Measurements from ENCODE around the gene AMDHD2.
"Not testable (repeated sequence)": the region's sequence is repeated elsewhere in the genome, so short reads cannot be mapped to it uniquely, and the experiment has no call there.

Gene AMDHD2

GRCh38 chr16:2560798-2561133 is 40.6 kb downstream of the AMDHD2 start:
- intact Hi-C loops (cut with DNase I), result not testable (repeated sequence)
- DNase-seq, result peak in 9 of 10 donors; percentile 59 to 96 (median 81)

GRCh38 chr16:2567506-2567905 is 47.3 kb downstream of the AMDHD2 start:
- DNase-seq; intact Hi-C loops (cut with DNase I): not testable (repeated sequence)

DNA sequence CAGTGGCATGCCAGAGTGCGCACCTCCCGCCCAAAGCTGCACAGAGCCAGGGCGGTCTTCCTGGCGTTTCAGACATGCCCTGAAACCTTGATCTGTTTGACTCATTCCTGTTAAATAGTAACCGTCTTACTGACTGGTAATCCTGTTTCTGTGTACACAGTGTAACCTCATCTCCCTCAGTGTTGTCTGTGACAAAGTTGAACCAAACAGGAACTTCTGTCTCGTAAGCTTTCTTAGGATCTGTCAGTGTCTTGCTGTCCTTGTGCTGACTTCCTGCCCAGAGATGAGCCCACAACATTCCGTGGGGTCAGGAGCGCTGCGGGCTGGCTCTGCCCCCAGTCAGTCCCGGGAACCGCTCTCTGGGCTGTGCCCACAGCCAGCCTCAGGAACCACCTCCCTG is 48.4 kb downstream of the AMDHD2 start:
- intact Hi-C loops (cut with DNase I); DNase-seq: not testable (repeated sequence)

- intact Hi-C loops (cut with DNase I); DNase-seq: not testable (repeated sequence)
Measured at GRCh38 chr16:2572704-2573103, 52.5 kb downstream of the AMDHD2 start.

GRCh38 chr16:2575839-2576238 is 55.7 kb downstream of the AMDHD2 start:
- intact Hi-C loops (cut with DNase I), result not testable (repeated sequence)
- peak in 1 of 10 donors; percentile 56 for DNase-seq

DNA sequence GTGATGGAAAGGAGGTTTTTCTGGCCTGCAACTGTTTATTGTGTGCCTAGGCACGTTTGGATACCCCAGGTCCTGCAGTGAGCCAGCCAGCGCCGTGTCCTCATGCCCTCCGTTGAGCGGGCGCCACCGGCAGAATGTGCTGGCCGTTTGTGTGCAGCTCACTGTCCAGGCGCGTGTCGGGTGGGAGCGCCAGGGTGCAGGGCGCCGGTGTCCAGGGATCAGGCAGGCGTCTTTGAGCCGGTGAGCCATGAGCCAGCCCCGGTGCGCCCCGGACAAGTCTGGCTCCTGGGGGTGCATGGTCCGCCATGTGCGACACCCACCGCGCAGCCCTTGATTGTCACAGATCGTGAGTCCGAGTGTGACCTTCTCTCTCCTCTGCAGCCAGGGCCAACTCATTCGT is 56.9 kb downstream of the AMDHD2 start:
- intact Hi-C loops (cut with DNase I), result not testable (repeated sequence)

DNA sequence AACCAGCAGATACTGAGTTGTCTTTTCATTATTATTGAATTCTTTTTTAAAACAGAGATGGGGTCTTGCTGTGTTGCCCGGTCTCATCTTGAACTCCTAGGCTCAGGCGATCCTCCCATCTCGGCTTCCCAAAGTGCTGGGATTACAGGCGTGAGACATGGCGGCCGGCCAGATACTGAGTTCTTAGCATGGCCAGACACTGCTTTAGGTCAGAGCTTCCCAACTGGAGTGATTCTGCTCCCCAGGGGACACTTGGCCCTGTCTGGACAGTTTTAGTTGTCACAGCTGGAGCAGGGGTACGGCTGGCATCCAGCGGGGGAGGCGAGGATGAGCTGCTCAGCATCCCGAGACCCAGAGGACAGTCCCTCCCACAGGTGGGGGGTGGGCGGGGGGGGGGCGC is 58.7 kb downstream of the AMDHD2 start:
- intact Hi-C loops (cut with DNase I); DNase-seq: not testable (repeated sequence)

More for the DNA sequence above, 56.9 kb downstream of the AMDHD2 start:
- DNase-seq, result peak in 2 of 10 donors; percentile 12 to 62

DNA sequence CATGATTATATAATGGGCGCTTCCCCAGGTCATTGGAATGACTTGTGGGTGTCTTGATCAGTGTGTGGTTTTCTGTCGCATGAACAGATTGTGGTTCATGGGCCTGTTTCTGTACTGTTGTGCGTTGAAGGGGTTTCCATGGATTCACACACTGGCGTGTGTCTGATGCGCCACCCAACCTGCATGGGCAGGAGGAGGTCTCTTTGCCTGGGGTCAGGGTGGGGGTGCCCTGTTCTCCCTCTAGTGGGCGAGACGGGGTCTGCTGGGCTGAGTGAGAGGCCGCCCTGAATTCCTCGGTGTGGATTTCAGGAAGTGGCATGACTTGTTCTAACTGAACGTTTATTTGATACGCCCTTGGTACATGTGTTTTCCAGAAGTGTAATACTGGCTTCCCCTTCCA is 60.0 kb downstream of the AMDHD2 start:
- DNase-seq, result peak in 2 of 10 donors; percentile 27 to 31
- intact Hi-C loops (cut with DNase I), result not testable (repeated sequence)

DNA sequence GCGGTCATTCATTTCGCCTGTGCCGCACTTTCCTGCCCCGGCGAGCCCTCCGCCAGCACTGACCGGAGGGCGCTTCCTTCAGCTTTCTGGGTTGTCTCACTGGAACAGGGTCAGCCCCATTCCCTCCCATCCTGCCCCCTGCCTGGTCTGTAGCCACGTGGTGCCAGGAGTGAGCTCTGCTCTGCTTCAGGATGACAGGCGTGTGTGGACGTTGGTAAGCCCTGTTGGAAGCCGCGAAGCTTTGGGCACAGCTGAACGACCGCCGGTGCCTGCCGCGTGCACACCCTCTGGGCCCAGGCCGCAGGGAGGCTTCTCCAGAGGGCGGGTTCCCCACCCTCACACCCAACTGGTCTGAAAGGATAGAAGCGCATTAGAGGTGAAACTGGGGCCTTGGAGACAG is 60.6 kb downstream of the AMDHD2 start:
- intact Hi-C loops (cut with DNase I); DNase-seq: not testable (repeated sequence)

Data from posterior cingulate gyrus (tissue), 11 donors.